ENCODE data around the gene PTRHD1. TPM values are rescaled to one million over a fixed set of nuclear protein-coding genes. Genes with fewer than 3 reads are reported as not detected.

The PTRHD1 gene
- total and polyA plus RNA-seq, 11 donors: 12.6 to 37.1 (median 27.5) TPM

DNA sequence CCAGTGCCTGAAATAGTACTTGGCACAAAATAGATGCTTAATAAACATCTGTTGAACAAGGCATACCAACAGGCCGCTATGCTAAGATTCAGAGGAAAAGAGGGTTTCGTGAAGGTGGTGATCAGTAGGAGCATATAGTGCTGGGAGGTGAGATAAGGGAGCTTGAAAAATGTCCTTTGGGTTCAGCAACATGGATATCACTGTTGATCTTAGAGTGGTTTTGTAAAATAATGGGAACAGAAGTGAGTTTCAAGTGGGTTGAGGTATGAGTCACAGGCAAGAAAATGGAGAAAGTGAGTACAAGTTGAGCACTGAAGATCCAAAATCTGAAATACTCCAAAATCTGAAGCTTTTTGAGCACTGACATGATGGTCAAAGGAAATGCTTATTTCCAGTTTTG, 4.5 kb upstream of the PTRHD1 start:
- peaks cover 0 to 6% (median 0%) of the 10 kb centered on the region in 9 donors for H3K36me3 ChIP-seq
- no peaks in the 10 kb centered on the region for H3K27me3 ChIP-seq
- intact Hi-C loops (cut with DNase I): no loop called here
- TF ChIP-seq, protein P1, sequence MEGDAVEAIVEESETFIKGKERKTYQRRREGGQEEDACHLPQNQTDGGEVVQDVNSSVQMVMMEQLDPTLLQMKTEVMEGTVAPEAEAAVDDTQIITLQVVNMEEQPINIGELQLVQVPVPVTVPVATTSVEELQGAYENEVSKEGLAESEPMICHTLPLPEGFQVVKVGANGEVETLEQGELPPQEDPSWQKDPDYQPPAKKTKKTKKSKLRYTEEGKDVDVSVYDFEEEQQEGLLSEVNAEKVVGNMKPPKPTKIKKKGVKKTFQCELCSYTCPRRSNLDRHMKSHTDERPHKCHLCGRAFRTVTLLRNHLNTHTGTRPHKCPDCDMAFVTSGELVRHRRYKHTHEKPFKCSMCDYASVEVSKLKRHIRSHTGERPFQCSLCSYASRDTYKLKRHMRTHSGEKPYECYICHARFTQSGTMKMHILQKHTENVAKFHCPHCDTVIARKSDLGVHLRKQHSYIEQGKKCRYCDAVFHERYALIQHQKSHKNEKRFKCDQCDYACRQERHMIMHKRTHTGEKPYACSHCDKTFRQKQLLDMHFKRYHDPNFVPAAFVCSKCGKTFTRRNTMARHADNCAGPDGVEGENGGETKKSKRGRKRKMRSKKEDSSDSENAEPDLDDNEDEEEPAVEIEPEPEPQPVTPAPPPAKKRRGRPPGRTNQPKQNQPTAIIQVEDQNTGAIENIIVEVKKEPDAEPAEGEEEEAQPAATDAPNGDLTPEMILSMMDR (IDR thresholded peaks at IDR 0.05): no peak
- TF ChIP-seq POLR2A (IDR thresholded peaks at IDR 0.05): no peak
- DNase-seq (no peak), ATAC-seq (no peak)
- WGBS, 4 donors: 96 to 98% (median 97%) methylated on average over 2 of the region's 2 CpGs
- peaks cover 0 to 6% (median 0%) of the 10 kb centered on the region in 12 donors for H3K9me3 ChIP-seq
- no peak overlapping the region for H3K27ac ChIP-seq
- no peak overlapping the region for H3K4me3 ChIP-seq
- peaks cover 0 to 17% (median 2%) of the 10 kb centered on the region in 12 donors for H3K4me1 ChIP-seq

DNA sequence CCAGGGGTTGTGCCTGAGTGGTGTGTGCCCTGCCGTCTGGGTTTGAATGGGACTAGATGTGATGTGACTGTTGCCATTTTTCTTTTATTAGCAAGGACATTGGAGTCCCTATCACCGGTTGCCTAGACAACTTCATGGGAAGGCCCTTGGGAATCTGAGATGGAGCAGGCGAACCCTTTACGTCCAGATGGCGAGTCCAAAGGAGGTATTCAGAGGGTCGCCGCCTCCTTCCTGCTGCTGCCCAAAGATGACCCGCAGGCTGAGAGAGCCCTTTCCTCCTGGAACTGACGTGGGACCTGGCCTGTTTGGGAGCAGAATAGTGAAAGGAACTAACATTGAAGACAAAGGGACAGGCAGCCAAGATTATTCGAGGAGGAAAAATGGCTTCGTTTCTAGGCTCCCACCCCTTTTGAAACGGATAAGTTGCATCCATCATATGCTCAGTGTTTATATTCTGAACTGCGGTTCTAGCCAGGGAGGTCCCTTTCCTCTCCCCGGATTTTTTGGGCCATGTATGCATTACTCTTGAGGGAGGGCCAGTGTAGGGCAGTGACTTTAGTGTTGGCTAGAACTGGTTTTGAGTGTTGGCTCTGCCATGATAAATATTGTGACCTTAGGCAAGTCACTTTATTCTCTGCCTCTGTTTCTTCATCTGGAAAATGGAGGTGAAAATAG, 707 bp upstream of the PTRHD1 start:
- H3K9me3 ChIP-seq: no peaks in the 10 kb centered on the region
- H3K27me3 ChIP-seq: no peaks in the 10 kb centered on the region
- DNase-seq (no peak), ATAC-seq (no peak)
- no peak for TF ChIP-seq POLR2A (IDR thresholded peaks at IDR 0.05)
- TF ChIP-seq, protein P1 (IDR thresholded peaks at IDR 0.05): no peak
- peaks cover 0 to 14% (median 5%) of the 10 kb centered on the region in 9 donors for H3K36me3 ChIP-seq
- peaks cover 0 to 25% (median 5%) of the 10 kb centered on the region in 12 donors for H3K4me1 ChIP-seq
- peak overlapping the region; percentile 30 to 97 (median 74) for H3K4me3 ChIP-seq
- H3K27ac ChIP-seq: peak overlapping the region in 5 of 12 donors; percentile 90 to 100 (median 97)
- intact Hi-C loops (cut with DNase I): loop anchor here in 2 of 10 donors (2.0 to 5.0 kb wide), 4 partner anchors 33 to 303 kb away; partner anchors contain the start of genes NCOA1 (in 2 of the 2) and DNAJC27 (in 1 of the 2)
- WGBS, 4 donors: 3 to 6% (median 6%) methylated on average over 10 to 14 of the region's 14 CpGs

DNA sequence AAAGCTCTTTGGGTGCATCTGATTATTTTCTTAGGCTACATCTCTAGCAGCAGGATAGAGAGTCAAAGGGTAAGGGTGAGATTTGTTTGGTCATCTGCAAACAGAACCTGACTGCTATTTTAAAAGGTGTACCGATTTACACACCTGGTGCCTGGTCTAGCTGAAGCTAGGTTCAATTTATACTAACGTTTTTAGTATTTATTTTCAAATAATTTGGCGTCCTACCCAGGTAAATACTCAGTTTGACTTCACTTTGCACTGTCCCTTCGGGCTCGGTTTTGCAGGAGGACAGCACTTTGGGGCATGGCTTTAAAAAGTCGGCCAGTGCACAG, 683 bp downstream of the PTRHD1 start:
- H3K27ac ChIP-seq: peak overlapping the region; percentile 90 to 100 (median 98)
- H3K36me3 ChIP-seq: peaks cover 0 to 14% (median 5%) of the 10 kb centered on the region in 9 donors
- 3 to 6% (median 5%) methylated on average over 6 of the region's 6 CpGs for WGBS, 4 donors
- ATAC-seq: no peak
- H3K27me3 ChIP-seq: no peaks in the 10 kb centered on the region
- peak overlapping the region; percentile 30 to 97 (median 74) for H3K4me3 ChIP-seq
- no peaks in the 10 kb centered on the region for H3K9me3 ChIP-seq
- no peak for DNase-seq
- TF ChIP-seq, protein P1 (IDR thresholded peaks at IDR 0.05): no peak
- no peak for TF ChIP-seq POLR2A (IDR thresholded peaks at IDR 0.05)
- H3K4me1 ChIP-seq: peaks cover 0 to 25% (median 5%) of the 10 kb centered on the region in 12 donors
- intact Hi-C loops (cut with DNase I): loop anchor here in 2 of 10 donors (2.0 to 5.0 kb wide), 4 partner anchors 35 to 302 kb away; partner anchors contain the start of genes NCOA1 (in 2 of the 2) and DNAJC27 (in 1 of the 2)

DNA sequence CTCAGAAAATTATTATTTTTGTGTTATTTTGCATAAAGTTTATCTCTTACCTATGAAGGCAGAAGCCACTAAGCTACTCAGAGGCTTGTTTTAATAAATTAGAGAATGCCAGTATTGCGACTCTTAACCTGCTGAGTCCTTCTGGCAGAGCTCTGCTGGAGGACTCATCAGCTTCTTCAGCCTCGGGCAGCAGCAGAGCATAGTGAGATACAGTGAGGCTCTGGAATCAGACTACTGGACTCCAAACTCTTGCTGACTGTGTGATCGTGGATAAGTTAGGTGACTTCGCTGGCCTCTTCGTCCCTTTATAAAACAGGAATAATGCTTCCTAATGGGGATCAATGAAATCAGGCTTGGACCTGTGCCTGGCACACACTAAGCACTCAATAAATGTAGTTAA, 1.7 kb downstream of the PTRHD1 start:
- H3K27me3 ChIP-seq: no peaks in the 10 kb centered on the region
- TF ChIP-seq, protein P1 (IDR thresholded peaks at IDR 0.05): no peak
- no peak for TF ChIP-seq POLR2A (IDR thresholded peaks at IDR 0.05)
- DNase-seq: no peak
- intact Hi-C loops (cut with DNase I): loop anchor here in 2 of 10 donors (5.0 kb wide), 3 partner anchors 36 to 299 kb away; partner anchors contain the start of genes DNAJC27 (in 1 of the 2) and NCOA1 (in 1 of the 2)
- H3K36me3 ChIP-seq: peaks cover 0 to 14% (median 5%) of the 10 kb centered on the region in 9 donors
- peaks cover 0 to 25% (median 5%) of the 10 kb centered on the region in 12 donors for H3K4me1 ChIP-seq
- H3K4me3 ChIP-seq: no peak overlapping the region
- WGBS, 4 donors: 89 to 98% (median 96%) methylated on average over 5 of the region's 5 CpGs
- H3K9me3 ChIP-seq: no peaks in the 10 kb centered on the region
- H3K27ac ChIP-seq: no peak overlapping the region
- ATAC-seq: no peak
